IMR-90 (cell line): ENCODE data around the gene PRSS50. TPM values are rescaled to one million over a fixed set of nuclear protein-coding genes. Genes with fewer than 3 reads are reported as not detected.

Source experiments
- ATAC-seq: fragments of 200-7000 bp; cut with Tn5 transposase; 2 replicates; pipeline ENCODE4 v1.9.1; 2020; ENCODE audit warnings: low read depth, mild to moderate bottlenecking, moderate library complexity
- BruUV-seq: library from RNA; stranded (reverse); fragments of 400-500 nt; replicated peaks from 2 replicates; lab custom pipeline; 2021; lab: Mats Ljungman, UMichigan
- CTCF ChIA-PET: fragments of 300-600 bp; formaldehyde crosslinking; extraction: SDS; loops from one replicate; lab custom pipeline; 2021; ENCODE audit warnings: antibody characterized with exemption; lab: Yijun Ruan, JAX
- POLR2A ChIA-PET: fragments of 300-600 bp; sonication (Branson Sonifier 250); formaldehyde crosslinking; loops from one replicate; lab custom pipeline; 2022; ENCODE audit warnings: antibody characterized with exemption; ENCODE audit not compliant: unreplicated experiment; lab: Charles Lee
- DNase-seq: peaks from one replicate; pipeline ENCODE4 v3.0.0; 2013
- H2AFZ ChIP-seq: replicated peaks from 2 replicates; pipeline ENCODE3; 2013; ENCODE audit warnings: low read length, mild to moderate bottlenecking; ENCODE audit not compliant: poor library complexity
- H2AK5ac ChIP-seq: 2 replicates; pipeline ENCODE4 v1.6.1; 2013; ENCODE audit warnings: low read depth, low read length, inconsistent platforms
- H2AK9ac ChIP-seq: replicated peaks from 2 replicates; pipeline ENCODE3; 2013; ENCODE audit warnings: mild to moderate bottlenecking, low read depth, low read length, moderate library complexity; ENCODE audit not compliant: poor library complexity
- H2BK120ac ChIP-seq: 2 replicates; pipeline ENCODE4 v1.6.1; 2013; ENCODE audit warnings: low read depth, low read length, inconsistent platforms
- H2BK15ac ChIP-seq: 3 replicates; pipeline ENCODE4 v1.6.1; 2013; ENCODE audit warnings: low read depth, low read length, inconsistent platforms
- H2BK20ac ChIP-seq: 2 replicates; pipeline ENCODE4 v1.6.1; 2013; ENCODE audit warnings: low read depth, mild to moderate bottlenecking, inconsistent platforms, low read length, moderate library complexity
- H2BK5ac ChIP-seq: 2 replicates; pipeline ENCODE4 v1.6.1; 2013; ENCODE audit warnings: mild to moderate bottlenecking, low read depth, low read length, inconsistent platforms; ENCODE audit not compliant: poor library complexity, severe bottlenecking
- H3K14ac ChIP-seq: replicated peaks from 2 replicates; pipeline ENCODE4 v1.6.1; 2013; ENCODE audit warnings: low read depth, low read length, inconsistent platforms
- H3K18ac ChIP-seq: 2 replicates; pipeline ENCODE4 v1.6.1; 2013; ENCODE audit warnings: low read depth, low read length, control low read depth
- H3K23ac ChIP-seq: 2 replicates; pipeline ENCODE4 v1.6.1; 2013; ENCODE audit warnings: low read depth, low read length, inconsistent platforms
- H3K27ac ChIP-seq: 2 replicates; pipeline ENCODE4 v1.5.1; 2013; ENCODE audit warnings: mild to moderate bottlenecking, control low read depth, low read length; ENCODE audit not compliant: insufficient read depth
- H3K27me3 ChIP-seq: 2 replicates; pipeline ENCODE4 v1.6.1; 2013; ENCODE audit warnings: low read length; ENCODE audit not compliant: control insufficient read depth, insufficient read depth
- H3K36me3 ChIP-seq: 2 replicates; pipeline ENCODE4 v1.6.1; 2013; ENCODE audit warnings: low read length, mixed read lengths; ENCODE audit not compliant: control insufficient read depth, insufficient read depth
- H3K4ac ChIP-seq: 2 replicates; pipeline ENCODE4 v1.6.1; 2013; ENCODE audit warnings: low read depth, low read length, inconsistent platforms
- H3K4me1 ChIP-seq: 2 replicates; pipeline ENCODE4 v1.6.1; 2013; ENCODE audit warnings: low read length, mixed read lengths; ENCODE audit not compliant: control insufficient read depth, insufficient read depth
- H3K4me2 ChIP-seq: 2 replicates; pipeline ENCODE4 v1.6.1; 2013; ENCODE audit warnings: low read depth, mild to moderate bottlenecking, control low read depth, low read length, moderate library complexity
- H3K4me3 ChIP-seq: 2 replicates; pipeline ENCODE4 v1.5.1; 2013; ENCODE audit warnings: low read depth, mild to moderate bottlenecking, control low read depth, low read length, moderate library complexity; ENCODE audit not compliant: insufficient read depth
- H3K56ac ChIP-seq: 2 replicates; pipeline ENCODE4 v1.6.1; 2013; ENCODE audit warnings: low read length, inconsistent platforms; ENCODE audit not compliant: insufficient read depth; ENCODE audit errors: extremely low read depth
- H3K79me1 ChIP-seq, 2 experiments: 2 replicates each; pipeline ENCODE4 v1.6.1; 2013; ENCODE audit warnings: low read length in 2 of 2, inconsistent platforms in 1 of 2, low read depth in 1 of 2
- H3K9ac ChIP-seq: 2 replicates; pipeline ENCODE4 v1.6.1; 2013; ENCODE audit warnings: low read depth, low read length, control low read depth
- H3K9me1 ChIP-seq: 2 replicates; pipeline ENCODE4 v1.6.1; 2013; ENCODE audit warnings: low read length, inconsistent platforms; ENCODE audit not compliant: insufficient read depth
- H3K9me3 ChIP-seq: 2 replicates; pipeline ENCODE4 v1.6.1; 2013; ENCODE audit warnings: low read length; ENCODE audit not compliant: control insufficient read depth, insufficient read depth
- H4K20me1 ChIP-seq: 2 replicates; pipeline ENCODE4 v1.6.1; 2013; ENCODE audit warnings: low read length, inconsistent platforms; ENCODE audit not compliant: insufficient read depth
- H4K5ac ChIP-seq: 2 replicates; pipeline ENCODE4 v1.6.1; 2013; ENCODE audit warnings: mild to moderate bottlenecking, low read depth, low read length, control low read depth
- H4K8ac ChIP-seq, 2 experiments: 2 replicates each; pipeline ENCODE4 v1.6.1; 2013; ENCODE audit warnings: low read depth in 2 of 2, low read length in 2 of 2, control low read depth in 1 of 2, inconsistent platforms in 1 of 2
- H4K91ac ChIP-seq: 2 replicates; pipeline ENCODE4 v1.6.1; 2013; ENCODE audit warnings: low read depth, low read length, inconsistent platforms; ENCODE audit not compliant: insufficient read depth
- BHLHE40 ChIP-seq: fragments of 150-350 bp; IDR thresholded peaks from 2 replicates; pipeline ENCODE4 v1.6.1; 2016; ENCODE audit warnings: mild to moderate bottlenecking, low read depth, low read length
- MAFK ChIP-seq: IDR thresholded peaks from 2 replicates; pipeline ENCODE4 v1.6.1; 2012; ENCODE audit warnings: low read depth, low read length, improper control_type of control experiment
- MXI1 ChIP-seq: IDR thresholded peaks from 2 replicates; pipeline ENCODE4 v1.6.1; 2012; ENCODE audit warnings: low read depth, mild to moderate bottlenecking, low read length, moderate library complexity, borderline replicate concordance
- RAD21 ChIP-seq: IDR thresholded peaks from 2 replicates; pipeline ENCODE4 v1.6.1; 2012; ENCODE audit warnings: low read length, improper control_type of control experiment
- SMC3 ChIP-seq: fragments of 150-350 bp; IDR thresholded peaks from 2 replicates; pipeline ENCODE4 v1.6.1; 2016; ENCODE audit warnings: low read depth, mild to moderate bottlenecking, antibody characterized with exemption, low read length, moderate library complexity
- WGBS, 2 experiments: methylation state at CpG; one replicate each; pipeline versions ENCODE4 v1.1.5 to v1.1.7; 2013; ENCODE audit warnings: missing lambda C conversion rate in 2 of 2; ENCODE audit not compliant: insufficient read length in 1 of 2; ENCODE audit errors: extremely low coverage in 2 of 2; 5-methylcytosine and 5-hydroxymethylcytosine counted together
- dilution Hi-C: fragments of 300-500 bp; cut with HindIII; formaldehyde crosslinking; loops from one replicate; pipeline ENCODE4 v1.14.3; 2018; ENCODE audit warnings: low sequenced_read_pairs; ENCODE audit not compliant: unreplicated experiment
- in situ Hi-C: fragments of 300-500 bp; cut with MboI; formaldehyde crosslinking; loops from 3 replicates; pipeline ENCODE4 v1.14.3; 2019; ENCODE audit warnings: low sequenced_read_pairs, inconsistent platforms, mixed read lengths
- intact Hi-C: fragments of 100-400 bp; cut with micrococcal nuclease; formaldehyde crosslinking; loops from 2 replicates; pipeline ENCODE4 v1.10.0; 2022
- polyA plus RNA-seq, 3 experiments: library from polyadenylated mRNA; depleted of rRNA; stranded (reverse); fragments of >200 nt; gene quantifications; 2 replicates each; pipeline ENCODE4 v1.2.3, GENCODE V29; 2012; ENCODE audit warnings: low replicate concordance in 1 of 3
- total RNA-seq: library from RNA; depleted of rRNA; stranded (reverse); fragments of >200 nt; gene quantifications from 2 replicates; pipeline ENCODE4 v1.2.3, GENCODE V29; 2012

PRSS50 gene
- total and polyA plus RNA-seq, 2 of the 4 experiments (the other 2 are of a cell fraction): not detected

GRCh38 chr3:46707601-46708011, 10.1 kb downstream of the PRSS50 start:
- Histone ChIP-seq H3K4me1 (peaks cover 3% of the 10 kb centered on the region; the same call in 1 of the 2 replicates), H3K36me3 (no peaks in the 10 kb centered on the region), H2BK15ac (no peak overlapping the region), H2AK9ac (no peak overlapping the region), H3K27me3 (peaks cover 19% of the 10 kb centered on the region; the same call in 1 of the 2 replicates), H3K56ac (no peak overlapping the region), H2BK5ac (no peak overlapping the region), H3K4me2 (no peak overlapping the region), H4K8ac (no peak overlapping the region), H3K9ac (no peak overlapping the region), H4K5ac (no peak overlapping the region), H2BK120ac (no peak overlapping the region), H3K9me3 (no peaks in the 10 kb centered on the region), H3K4me3 (no peak overlapping the region), H2BK20ac (no peak overlapping the region), H3K18ac (no peak overlapping the region), H3K9me1 (no peaks in the 10 kb centered on the region; the same call in 1 of the 2 replicates), H3K27ac (no peak overlapping the region), H4K20me1 (peaks cover 3% of the 10 kb centered on the region; the same call in 1 of the 2 replicates), H3K23ac (no peak overlapping the region), H4K91ac (no peak overlapping the region), H3K79me1 (no peaks in the 10 kb centered on the region), H3K4ac (no peak overlapping the region), H3K14ac (no peak overlapping the region), H2AK5ac (no peak overlapping the region), H2AFZ (peak overlapping the region; percentile 43)
- POLR2A ChIA-PET: no interaction called here
- in situ Hi-C loops: loop anchor here (25.0 kb wide), 1 partner anchor 655 kb away; no protein-coding TSS in a partner anchor
- CTCF ChIA-PET: interaction anchor here (1.9 kb wide), 1 partner anchor 188 kb away, joined by 6 read pairs; no protein-coding TSS in a partner anchor
- TF ChIP-seq MXI1 (no peak), RAD21 (no peak), SMC3 (no peak), MAFK (no peak), BHLHE40 (no peak)
- 80% methylated on average over 4 of the region's 7 CpGs; no CpG with 5 or more reads in 1 of the 2 experiments for WGBS, 2 experiments
- DNase-seq (no peak), ATAC-seq (no peak)
- dilution Hi-C loops: no loop called here
- BruUV-seq: no TSS peak
- intact Hi-C loops: no loop called here
